ENCODE measurements around the gene TP53RK.

DNA sequence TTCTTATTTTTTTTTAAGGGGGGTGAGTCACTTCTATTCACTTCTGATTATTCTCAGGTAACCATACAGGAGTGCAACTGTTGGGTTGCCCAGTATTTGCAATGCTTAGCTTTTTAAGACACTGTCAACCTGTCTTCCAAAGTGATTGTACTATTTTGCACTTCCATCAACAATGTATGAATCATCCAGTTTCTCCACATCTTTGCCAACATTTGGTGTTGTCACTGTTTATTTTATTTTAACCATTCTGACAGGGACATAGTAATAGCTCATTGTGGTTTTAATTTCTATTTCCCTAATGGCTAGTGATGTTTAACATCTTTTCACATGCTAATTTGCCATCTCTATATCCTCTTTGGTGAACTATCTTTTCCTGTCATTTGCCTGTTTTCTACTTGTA is 36.5 kb downstream of the TP53RK start:
- TF ChIP-seq, protein P1, sequence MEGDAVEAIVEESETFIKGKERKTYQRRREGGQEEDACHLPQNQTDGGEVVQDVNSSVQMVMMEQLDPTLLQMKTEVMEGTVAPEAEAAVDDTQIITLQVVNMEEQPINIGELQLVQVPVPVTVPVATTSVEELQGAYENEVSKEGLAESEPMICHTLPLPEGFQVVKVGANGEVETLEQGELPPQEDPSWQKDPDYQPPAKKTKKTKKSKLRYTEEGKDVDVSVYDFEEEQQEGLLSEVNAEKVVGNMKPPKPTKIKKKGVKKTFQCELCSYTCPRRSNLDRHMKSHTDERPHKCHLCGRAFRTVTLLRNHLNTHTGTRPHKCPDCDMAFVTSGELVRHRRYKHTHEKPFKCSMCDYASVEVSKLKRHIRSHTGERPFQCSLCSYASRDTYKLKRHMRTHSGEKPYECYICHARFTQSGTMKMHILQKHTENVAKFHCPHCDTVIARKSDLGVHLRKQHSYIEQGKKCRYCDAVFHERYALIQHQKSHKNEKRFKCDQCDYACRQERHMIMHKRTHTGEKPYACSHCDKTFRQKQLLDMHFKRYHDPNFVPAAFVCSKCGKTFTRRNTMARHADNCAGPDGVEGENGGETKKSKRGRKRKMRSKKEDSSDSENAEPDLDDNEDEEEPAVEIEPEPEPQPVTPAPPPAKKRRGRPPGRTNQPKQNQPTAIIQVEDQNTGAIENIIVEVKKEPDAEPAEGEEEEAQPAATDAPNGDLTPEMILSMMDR (IDR thresholded peaks at IDR 0.05; ENCODE audit: low read depth, low read length, poor library complexity, severe bottlenecking) = no peak
- no peak for TF ChIP-seq EZH2phosphoT487 (IDR thresholded peaks at IDR 0.05; ENCODE audit: borderline replicate concordance, low read length)

All from DOHH2 (cell line).